K562 (cell line): Measurements from ENCODE around the gene SEL1L. TPM values are rescaled to one million over a fixed set of nuclear protein-coding genes. Genes with fewer than 3 reads are reported as not detected.
"Not testable (repeated sequence)": the region's sequence is repeated elsewhere in the genome, so short reads cannot be mapped to it uniquely, and the experiment has no call there.

Experiments used
- ATAC-seq: fragments of 200-7000 bp; cut with Tn5 transposase; 3 replicates; pipeline ENCODE4 v1.9.1; 2020; ENCODE audit warnings: moderate library complexity
- BruUV-seq: library from RNA; stranded (reverse); fragments of 400-500 nt; replicated peaks from 2 replicates; lab custom pipeline; 2021; lab: Mats Ljungman, UMichigan
- CTCF ChIA-PET: fragments of 300-600 bp; formaldehyde crosslinking; extraction: SDS; loops from one replicate; lab custom pipeline; 2021; ENCODE audit warnings: low intra/inter-chr PET ratio; lab: Yijun Ruan, JAX
- POLR2A ChIA-PET: fragments of 300-600, 350-650 bp; sonication (Branson Sonifier 250); formaldehyde crosslinking; extraction: SDS; loops from one replicate; lab custom pipeline; 2021; ENCODE audit warnings: antibody characterized with exemption, inconsistent platforms; lab: Yijun Ruan, JAX
- DNase-seq, 4 experiments: peaks; one replicate each; pipeline versions ENCODE4 v3.0.0 to v3.0.0-alpha.2; 2011 to 2018; ENCODE audit warnings: low spot score in 3 of 4, mixed read lengths in 3 of 4; ENCODE audit errors: extremely low read depth in 1 of 4
- FAIRE-seq: peaks from 2 replicates; lab custom pipeline; 2011; peaks lifted over from hg19 to GRCh38; lab: Jason Lieb, UNC
- H2AFZ ChIP-seq: 2 replicates; pipeline ENCODE4 v1.6.0; 2011; ENCODE audit warnings: low read depth, low read length, control low read depth, inconsistent platforms
- H3K27ac ChIP-seq: fragments of 200-600 bp; 3 replicates; pipeline ENCODE4 v1.8.0; 2011; ENCODE audit warnings: low read depth, mild to moderate bottlenecking, control low read depth, inconsistent platforms, low read length, moderate library complexity, mixed read lengths; ENCODE audit errors: extremely low read depth
- H3K27me3 ChIP-seq, 2 experiments: fragments of 300-600 bp in 1 of 2; 2 replicates in 1 of 2; 3 replicates in 1 of 2; pipeline versions ENCODE4 v1.6.0 to v1.8.0; 2011; ENCODE audit warnings: inconsistent platforms in 2 of 2, low read length in 2 of 2, mild to moderate bottlenecking in 1 of 2, mixed read lengths in 1 of 2, moderate library complexity in 1 of 2; ENCODE audit not compliant: control insufficient read depth in 2 of 2, insufficient read depth in 2 of 2
- H3K36me3 ChIP-seq: fragments of 300-600 bp; 3 replicates; pipeline ENCODE4 v1.8.0; 2011; ENCODE audit warnings: mild to moderate bottlenecking, low read length, inconsistent platforms; ENCODE audit not compliant: control insufficient read depth, insufficient read depth
- H3K4me1 ChIP-seq, 2 experiments: fragments of 200-600 bp in 1 of 2; replicated peaks in 1 of 2; 2 replicates in 1 of 2; 3 replicates in 1 of 2; pipeline versions ENCODE4 v1.5.1 to v1.8.0; 2011; ENCODE audit warnings: inconsistent platforms in 2 of 2, low read length in 2 of 2, mild to moderate bottlenecking in 1 of 2, mixed read lengths in 1 of 2, moderate library complexity in 1 of 2; ENCODE audit not compliant: control insufficient read depth in 2 of 2, insufficient read depth in 2 of 2
- H3K4me2 ChIP-seq: 2 replicates; pipeline ENCODE4 v1.6.1; 2011; ENCODE audit warnings: low read length, control low read depth, inconsistent platforms, mixed read lengths; ENCODE audit not compliant: insufficient read depth
- H3K4me3 ChIP-seq: fragments of 200-600 bp; sonication (generic), shearing (Covaris generic); 2 replicates; pipeline ENCODE4 v1.5.1; 2016; ENCODE audit warnings: control low read depth, inconsistent platforms
- H3K79me2 ChIP-seq: fragments of 200-600 bp; 3 replicates; pipeline ENCODE4 v1.8.0; 2011; ENCODE audit warnings: low read length, inconsistent platforms; ENCODE audit not compliant: control insufficient read depth, insufficient read depth
- H3K9ac ChIP-seq, 2 experiments: 2 replicates each; pipeline versions ENCODE4 v1.6.0 to v1.6.1; 2011; ENCODE audit warnings: low read depth in 2 of 2, low read length in 2 of 2, control low read depth in 1 of 2, inconsistent platforms in 1 of 2, mild to moderate bottlenecking in 1 of 2, mixed read lengths in 1 of 2; ENCODE audit not compliant: insufficient read depth in 1 of 2
- H3K9me1 ChIP-seq: one replicate; pipeline ENCODE4 v1.6.0; 2011; ENCODE audit warnings: inconsistent platforms, mild to moderate bottlenecking, low read length, moderate library complexity; ENCODE audit not compliant: control insufficient read depth, insufficient read depth
- H3K9me3 ChIP-seq: replicated peaks from 2 replicates; pipeline ENCODE4 v1.5.1; 2011; ENCODE audit warnings: low read depth, low read length, inconsistent platforms; ENCODE audit not compliant: control insufficient read depth, insufficient read depth
- H4K20me1 ChIP-seq: replicated peaks from 2 replicates; pipeline ENCODE4 v1.6.1; 2011; ENCODE audit warnings: low read length, inconsistent platforms, mixed read lengths; ENCODE audit not compliant: control insufficient read depth, insufficient read depth
- NBN ChIP-seq: fragments of 450-650 bp; IDR thresholded peaks from 2 replicates; pipeline ENCODE4 v1.6.1; 2016; ENCODE audit warnings: low read depth, mild to moderate bottlenecking
- WGBS: fragments of 100-300 bp; shearing (Covaris generic); methylation state at CpG from one replicate; pipeline ENCODE4 v1.1.6; 2016; ENCODE audit warnings: low coverage, mixed read lengths; ENCODE audit not compliant: insufficient coverage; ENCODE audit errors: missing lambda C conversion rate; 5-methylcytosine and 5-hydroxymethylcytosine counted together
- in situ Hi-C: fragments of 300-500 bp; cut with MboI; formaldehyde crosslinking; loops from 4 replicates; pipeline ENCODE4 v1.15.0; 2018; ENCODE audit warnings: inconsistent platforms, mixed read lengths
- intact Hi-C: fragments of 100-400 bp; cut with micrococcal nuclease; formaldehyde crosslinking; loops from 2 replicates; pipeline ENCODE4 v1.14.2; 2022
- polyA plus RNA-seq, 8 experiments: library from polyadenylated mRNA; depleted of rRNA in 4 of 8; stranded (reverse) in 5 of 8; unstranded in 3 of 8; fragments of >200 nt; fragmentation: Nextera tagmentation in 2 of 8; fragmentation: Illumina TruSeq in 1 of 8; extraction: Ambion mirVana in 2 of 8; extraction: Trizol in 1 of 8; gene quantifications; 2 replicates each; pipeline versions ENCODE4 v1.2.1 to v1.2.3, GENCODE V29; 2011 to 2014; ENCODE audit warnings: inconsistent platforms in 1 of 8, missing spikeins in 1 of 8
- total RNA-seq, 7 experiments: library from RNA; depleted of rRNA in 6 of 7; stranded (reverse); fragments of >200 nt in 6 of 7; fragmentation: Illumina TruSeq in 2 of 7; extraction: Trizol in 2 of 7; gene quantifications; 2 replicates each; pipeline versions ENCODE4 v1.2.1 to v1.2.3, GENCODE V29; 2011 to 2021; ENCODE audit warnings: low replicate concordance in 1 of 7

The SEL1L gene
- total and polyA plus RNA-seq, 9 of the 15 experiments (the other 6 are each of a cell fraction or from before 2014, with no cell fraction given): 7.7 to 21.1 (median 13.6) TPM

DNA sequence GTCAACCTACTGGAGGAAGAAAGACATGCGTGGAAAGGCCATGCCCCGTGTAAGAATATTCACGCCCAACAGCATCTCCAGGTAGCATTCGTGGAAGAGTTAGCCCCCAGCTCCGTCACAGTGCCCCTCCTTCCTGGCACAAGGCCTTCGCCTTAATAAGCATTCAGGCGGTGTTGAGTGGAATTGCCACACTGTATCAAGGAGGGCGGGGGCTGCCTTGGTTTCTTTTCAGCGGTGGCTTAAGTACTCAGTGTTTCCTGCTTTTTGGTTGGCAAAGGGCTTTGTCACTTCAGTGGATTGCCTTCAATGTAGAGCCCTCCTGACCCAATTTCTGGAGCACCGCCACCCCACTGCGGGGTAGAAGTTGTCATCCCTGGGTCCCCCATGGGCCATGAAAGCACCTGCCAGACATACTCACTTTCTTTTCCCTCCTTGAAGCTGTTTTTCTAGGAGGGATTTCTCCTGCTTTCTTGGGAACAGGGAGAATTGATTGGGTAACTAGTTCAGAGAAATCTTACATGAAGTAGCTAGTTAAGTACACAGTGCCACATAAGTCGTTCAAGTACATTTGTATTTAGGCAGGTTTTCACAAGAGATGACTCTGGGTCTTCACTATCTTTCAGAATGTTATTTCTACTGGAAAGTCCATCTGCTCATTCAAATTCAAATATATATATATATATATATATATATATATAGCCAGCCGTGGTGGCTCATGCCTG is 68.0 kb downstream of the SEL1L start:
- Histone ChIP-seq H2AFZ (no peak overlapping the region), H3K79me2 (no peaks in the 10 kb centered on the region), H3K36me3 (no peaks in the 10 kb centered on the region), H3K4me1 (no peaks in the 10 kb centered on the region), H3K9me3 (no peaks in the 10 kb centered on the region), H3K27me3 (no peaks in the 10 kb centered on the region; a peak in 1 of 5 replicates), H3K4me2 (no peak overlapping the region), H3K9ac (no peak overlapping the region), H3K9me1 (no peaks in the 10 kb centered on the region), H3K4me3 (no peak overlapping the region), H3K27ac (no peak overlapping the region), H4K20me1 (no peaks in the 10 kb centered on the region)
- ChIA-PET POLR2A (interaction anchor here (0.6 kb wide), 1 partner anchor 85 kb away, joined by 3 read pairs; no protein-coding TSS in a partner anchor), CTCF (interaction anchor here (0.6 to 2.3 kb wide), 3 partner anchors 197 to 699 kb away, joined by 3 to 19 read pairs (median 7); no protein-coding TSS in a partner anchor)
- intact Hi-C loops (loop anchor here (2.0 kb wide), 3 partner anchors 295 to 511 kb away; partner anchors contain the start of gene TSHR), in situ Hi-C loops (loop anchor here (25.0 kb wide), 1 partner anchor 478 kb away; no protein-coding TSS in a partner anchor)
- WGBS: 66% methylated on average over 7 of the region's 13 CpGs
- ATAC-seq (no peak), FAIRE-seq (no peak), DNase-seq (no peak)
- TF ChIP-seq NBN: no peak
- no TSS peak for BruUV-seq

DNA sequence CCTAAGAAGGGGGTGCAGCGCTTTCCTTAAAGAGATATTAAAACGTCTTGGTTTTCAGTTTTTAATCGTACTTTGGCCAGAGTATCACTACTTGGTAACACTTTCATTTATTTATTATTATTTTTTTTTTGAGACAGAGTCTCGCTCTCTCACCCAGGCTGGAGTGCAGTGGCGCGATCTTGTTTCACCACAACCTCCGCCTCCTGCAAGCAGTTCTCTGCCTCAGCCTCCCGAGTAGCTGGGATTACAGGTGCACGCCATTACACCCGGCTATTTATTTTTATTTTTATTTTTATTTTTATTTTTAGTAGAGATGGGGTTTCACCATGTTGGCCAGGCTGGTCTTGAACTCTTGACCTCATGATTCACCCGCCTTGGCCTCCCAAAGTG is 68.7 kb downstream of the SEL1L start:
- H4K20me1 ChIP-seq, POLR2A ChIA-PET, H3K27me3 ChIP-seq, H3K9me3 ChIP-seq, H3K9ac ChIP-seq, H3K36me3 ChIP-seq, H3K4me1 ChIP-seq, H3K9me1 ChIP-seq, FAIRE-seq, BruUV-seq, H3K79me2 ChIP-seq, DNase-seq: not testable (repeated sequence)
- H2AFZ ChIP-seq: peak overlapping the region; percentile 100
- intact Hi-C loops (loop anchor here (2.0 kb wide), 3 partner anchors 294 to 510 kb away; partner anchors contain the start of gene TSHR), in situ Hi-C loops (loop anchor here (25.0 kb wide), 1 partner anchor 478 kb away; no protein-coding TSS in a partner anchor)
- peak; percentile 13; the same call in 2 of the 3 replicates for ATAC-seq
- H3K27ac ChIP-seq: peak overlapping the region; percentile 72; the same call in 1 of the 3 replicates
- H3K4me3 ChIP-seq: peak overlapping the region; percentile 29; the same call in 1 of the 2 replicates
- WGBS: 20% methylated on average over 11 of the region's 11 CpGs
- H3K4me2 ChIP-seq: peak overlapping the region; percentile 78
- CTCF ChIA-PET: interaction anchor here (0.6 to 2.3 kb wide), 3 partner anchors 196 to 698 kb away, joined by 3 to 19 read pairs (median 7); no protein-coding TSS in a partner anchor
